Gastrocnemius medialis (tissue), 4 donors: ENCODE measurements around the gene CCDC77. TPM values are rescaled to one million over a fixed set of nuclear protein-coding genes. Genes with fewer than 3 reads are reported as not detected.

ENCODE experiments used
- ATAC-seq, 2 donors: fragments of 150-250 bp; one replicate each; pipeline ENCODE4 v1.9.1; 2016
- DNase-seq, 2 donors: peaks; one replicate each; pipeline ENCODE4 v3.0.0-alpha.2; 2019
- H3K27ac ChIP-seq, 4 donors: fragments of 200-600 bp; sonication (generic); 1 replicate in 1 of 4; 2 replicates in 3 of 4; pipeline ENCODE4 v1.5.1; 2016 to 2018; ENCODE audit warnings: mild to moderate bottlenecking in 2 of 4, moderate library complexity in 1 of 4
- H3K27me3 ChIP-seq, 3 donors: fragments of 200-600 bp; sonication (generic) in 2 of 3; 1 replicate in 1 of 3; 2 replicates in 2 of 3; pipeline versions ENCODE4 v1.5.1 to v1.6.0; 2016 to 2019; ENCODE audit warnings: mild to moderate bottlenecking in 1 of 3, moderate library complexity in 1 of 3
- H3K36me3 ChIP-seq, 2 donors: fragments of 200-600 bp; sonication (generic) in 1 of 2; one replicate each; pipeline ENCODE4 v1.5.1; 2017 to 2018
- H3K4me1 ChIP-seq, 2 donors: fragments of 200-600 bp; sonication (generic) in 1 of 2; one replicate each; pipeline ENCODE4 v1.5.1; 2016 to 2017; ENCODE audit warnings: mild to moderate bottlenecking in 2 of 2
- H3K4me3 ChIP-seq, 4 donors: fragments of 200-600 bp; sonication (generic) in 3 of 4; 1 replicate in 1 of 4; 2 replicates in 3 of 4; pipeline ENCODE4 v1.5.1; 2016 to 2019; ENCODE audit warnings: mild to moderate bottlenecking in 2 of 4
- H3K9me3 ChIP-seq, 3 donors: fragments of 200-600 bp; sonication (generic) in 2 of 3; 1 replicate in 1 of 3; 2 replicates in 2 of 3; pipeline ENCODE4 v1.5.1; 2016 to 2019
- CTCF ChIP-seq, 5 experiments: fragments of 450-650 bp in 3 of 5; fragments of 200-600 bp in 2 of 5; sonication (generic) in 2 of 5; IDR thresholded peaks in 4 of 5; conservative IDR thresholded peaks in 1 of 5; 1 replicate in 4 of 5; 2 replicates in 1 of 5; pipeline ENCODE4 v1.5.1; 2016 to 2019; ENCODE audit warnings: antibody characterized with exemption in 5 of 5, mild to moderate bottlenecking in 3 of 5, moderate library complexity in 3 of 5
- POLR2A ChIP-seq, 2 donors: fragments of 450-650 bp; IDR thresholded peaks; one replicate each; pipeline ENCODE4 v1.6.1; 2017; ENCODE audit warnings: antibody characterized with exemption in 2 of 2, mild to moderate bottlenecking in 2 of 2, moderate library complexity in 2 of 2
- in situ Hi-C, 4 donors: fragments of 200-750 bp; cut with MboI; loops; one replicate each; pipeline versions ENCODE4 v1.15.0 to v1.8.0; 2017; ENCODE audit warnings: low sequenced_read_pairs in 4 of 4
- intact Hi-C: fragments of 100-400 bp; cut with DNase I; formaldehyde crosslinking; loops from one replicate; pipeline ENCODE4 v1.15.1; 2023; ENCODE audit warnings: low total_unique reads
- total RNA-seq, 4 donors: library from RNA; depleted of rRNA; stranded (reverse); fragments of >200 nt; gene quantifications; one replicate each; pipeline versions ENCODE4 v1.1.0 to v1.2.3, GENCODE V29; 2016

Gene CCDC77
- total RNA-seq, 4 donors from 2014 or later: 2.6 to 20.2 (median 7.4) TPM

GRCh38 chr12:455821-456220, 54.4 kb downstream of the CCDC77 start:
- Histone ChIP-seq H3K4me3 (no peak overlapping the region), H3K4me1 (peaks cover 0 to 11% of the 10 kb centered on the region in 2 donors), H3K36me3 (no peaks in the 10 kb centered on the region), H3K9me3 (no peaks in the 10 kb centered on the region), H3K27ac (no peak overlapping the region), H3K27me3 (peaks cover 0 to 19% (median 19%) of the 10 kb centered on the region in 3 donors)
- no peak for DNase-seq
- in situ Hi-C loops (loop anchor here in 1 of 4 donors (5.0 kb wide), 1 partner anchor 96 kb away; no protein-coding TSS in a partner anchor), intact Hi-C loops (no loop called here)
- TF ChIP-seq CTCF (IDR thresholded peaks at IDR 0.05 in 4 of 5, conservative IDR thresholded peaks at IDR 0.05 in 1 of 5) (no peak), POLR2A (IDR thresholded peaks at IDR 0.05) (no peak)
- no peak for ATAC-seq

- TF ChIP-seq POLR2A (IDR thresholded peaks at IDR 0.05) (no peak), CTCF (IDR thresholded peaks at IDR 0.05 in 4 of 5, conservative IDR thresholded peaks at IDR 0.05 in 1 of 5) (no peak)
- Histone ChIP-seq H3K4me1 (peaks cover 0 to 12% of the 10 kb centered on the region in 2 donors), H3K36me3 (no peaks in the 10 kb centered on the region), H3K9me3 (no peaks in the 10 kb centered on the region), H3K4me3 (no peak overlapping the region), H3K27ac (no peak overlapping the region), H3K27me3 (peaks cover 0 to 19% (median 19%) of the 10 kb centered on the region in 3 donors)
- in situ Hi-C loops (loop anchor here in 1 of 4 donors (5.0 kb wide), 1 partner anchor 95 kb away; no protein-coding TSS in a partner anchor), intact Hi-C loops (no loop called here)
- no peak for DNase-seq
- no peak for ATAC-seq
Measured at GRCh38 chr12:457676-458075, 56.2 kb downstream of the CCDC77 start.

GRCh38 chr12:459050-459429, 57.6 kb downstream of the CCDC77 start:
- ATAC-seq: no peak
- TF ChIP-seq POLR2A (IDR thresholded peaks at IDR 0.05) (no peak), CTCF (IDR thresholded peaks at IDR 0.05 in 4 of 5, conservative IDR thresholded peaks at IDR 0.05 in 1 of 5) (no peak)
- no peak overlapping the region for H3K27ac ChIP-seq
- H3K27me3 ChIP-seq: peaks cover 0 to 19% (median 19%) of the 10 kb centered on the region in 3 donors
- no peaks in the 10 kb centered on the region for H3K9me3 ChIP-seq
- H3K4me1 ChIP-seq: peaks cover 0 to 12% of the 10 kb centered on the region in 2 donors
- DNase-seq: no peak
- intact Hi-C loops: no loop called here
- in situ Hi-C loops: loop anchor here in 1 of 4 donors (5.0 kb wide), 1 partner anchor 93 kb away; no protein-coding TSS in a partner anchor
- H3K36me3 ChIP-seq: no peaks in the 10 kb centered on the region
- H3K4me3 ChIP-seq: peak overlapping the region; percentile 53 to 60 (median 56)

- Histone ChIP-seq H3K9me3 (no peaks in the 10 kb centered on the region), H3K27me3 (peaks cover 0 to 19% (median 19%) of the 10 kb centered on the region in 3 donors), H3K4me1 (peaks cover 2 to 13% of the 10 kb centered on the region in 2 donors), H3K36me3 (no peaks in the 10 kb centered on the region), H3K4me3 (peak within 1 kb of the TSS; percentile 53 to 60 (median 56)), H3K27ac (peak within 1 kb of the TSS in 2 of 4 donors; percentile 40 to 44)
- DNase-seq: no peak
- in situ Hi-C loops (loop anchor here in 1 of 4 donors (5.0 kb wide), 1 partner anchor 93 kb away; no protein-coding TSS in a partner anchor), intact Hi-C loops (loop anchor here (5.0 kb wide), 1 partner anchor 43 kb away; no protein-coding TSS in a partner anchor)
- TF ChIP-seq POLR2A (IDR thresholded peaks at IDR 0.05) (peak in 1 of 2 donors; percentile 57), CTCF (IDR thresholded peaks at IDR 0.05 in 4 of 5, conservative IDR thresholded peaks at IDR 0.05 in 1 of 5) (no peak)
- peak; percentile 11 to 34 for ATAC-seq
Measured at GRCh38 chr12:459430-460258, 58.2 kb downstream of the CCDC77 start, which contains the start of gene B4GALNT3. B4GALNT3 (plus strand) TSS chr12:459939; CDS start chr12:460377, 438 bp downstream.
